ENCODE measurements around the gene MSH2.

- no peak for TF ChIP-seq CTCF (IDR thresholded peaks at IDR 0.05; ENCODE audit: insufficient read depth, low read depth, low read length)
- TF ChIP-seq EZH2 (IDR thresholded peaks at IDR 0.05; ENCODE audit: insufficient read depth, low read length) = no peak
Measured at GRCh38 chr2:47516360-47517104, 113.6 kb downstream of the MSH2 start.

Measured in astrocyte (in vitro differentiated cells and primary cell).